GM12878 (cell line): Measurements from ENCODE around the gene TNFSF9. TPM values are rescaled to one million over a fixed set of nuclear protein-coding genes. Genes with fewer than 3 reads are reported as not detected.

Experiments
- ASH2L ChIP-seq: fragments of 300-600, 200-600 bp; sonication (generic); IDR thresholded peaks from 2 replicates; pipeline ENCODE4 v1.6.1; 2017; ENCODE audit warnings: low read depth, mild to moderate bottlenecking, borderline replicate concordance
- CHD2 ChIP-seq: IDR thresholded peaks from 2 replicates; pipeline ENCODE4 v1.6.1; 2011; ENCODE audit warnings: low read depth, low read length, improper control_type of control experiment, borderline replicate concordance
- CREB1 ChIP-seq: IDR thresholded peaks from 2 replicates; pipeline ENCODE4 v1.6.1; 2012; ENCODE audit warnings: low read depth, mild to moderate bottlenecking, inconsistent platforms
- E4F1 ChIP-seq: fragments of 450-650 bp; IDR thresholded peaks from 2 replicates; pipeline ENCODE4 v1.6.1; 2018; ENCODE audit warnings: borderline replicate concordance, mild to moderate bottlenecking; ENCODE audit not compliant: partially characterized antibody
- ETV6 ChIP-seq, 2 experiments: fragments of 450-650 bp in 1 of 2; IDR thresholded peaks in 1 of 2; conservative IDR thresholded peaks in 1 of 2; 2 replicates each; pipeline ENCODE4 v1.6.1; 2014; ENCODE audit warnings: antibody characterized with exemption in 1 of 2, borderline replicate concordance in 1 of 2, low read depth in 1 of 2, mild to moderate bottlenecking in 1 of 2, moderate library complexity in 1 of 2
- FOXK2 ChIP-seq: fragments of 450-650 bp; IDR thresholded peaks from 2 replicates; pipeline ENCODE4 v1.6.1; 2017; ENCODE audit warnings: mild to moderate bottlenecking, moderate library complexity
- GATAD2B ChIP-seq: fragments of 450-650 bp; conservative IDR thresholded peaks from 2 replicates; pipeline ENCODE4 v1.6.1; 2017; ENCODE audit warnings: low read depth, mild to moderate bottlenecking, moderate library complexity
- MTA3 ChIP-seq: IDR thresholded peaks from 2 replicates; pipeline ENCODE4 v1.6.1; 2012; ENCODE audit warnings: low read length, inconsistent platforms, borderline replicate concordance
- NFYB ChIP-seq: IDR thresholded peaks from 2 replicates; pipeline ENCODE4 v1.6.1; 2011; ENCODE audit warnings: low read depth, mild to moderate bottlenecking, low read length, improper control_type of control experiment, moderate library complexity; ENCODE audit not compliant: insufficient read depth
- POLR2A ChIP-seq: IDR thresholded peaks from 2 replicates; pipeline ENCODE4 v1.6.1; 2011; ENCODE audit warnings: low read depth, mild to moderate bottlenecking, low read length
- POLR2AphosphoS5 ChIP-seq: IDR thresholded peaks from 2 replicates; pipeline ENCODE4 v1.6.1; 2011; ENCODE audit warnings: mild to moderate bottlenecking, low read length, inconsistent platforms
- RELA ChIP-seq: fragments of 450-650 bp; IDR thresholded peaks from 2 replicates; pipeline ENCODE4 v1.8.0; 2014; ENCODE audit warnings: borderline replicate concordance; ENCODE audit not compliant: partially characterized antibody
- RELB ChIP-seq: fragments of 450-650 bp; IDR thresholded peaks from 2 replicates; pipeline ENCODE4 v1.6.1; 2017; ENCODE audit warnings: low read depth, mild to moderate bottlenecking, moderate library complexity
- SMAD5 ChIP-seq: IDR thresholded peaks from 2 replicates; pipeline ENCODE4 v1.6.1; 2016; ENCODE audit warnings: antibody characterized with exemption, low read depth
- SP1 ChIP-seq: IDR thresholded peaks from one replicate; pipeline ENCODE4 v1.6.1; 2011; ENCODE audit warnings: low read depth, low read length
- TCF3 ChIP-seq: IDR thresholded peaks from 2 replicates; pipeline ENCODE4 v1.6.1; 2012; ENCODE audit warnings: low read depth, mild to moderate bottlenecking, low read length, borderline replicate concordance; ENCODE audit not compliant: insufficient read depth
- USF2 ChIP-seq: IDR thresholded peaks from 2 replicates; pipeline ENCODE4 v1.6.1; 2011; ENCODE audit warnings: low read depth, low read length, improper control_type of control experiment, borderline replicate concordance
- WRNIP1 ChIP-seq: IDR thresholded peaks from 2 replicates; pipeline ENCODE4 v1.6.1; 2011; ENCODE audit warnings: low read depth, low read length, improper control_type of control experiment, borderline replicate concordance
- ZNF687 ChIP-seq: fragments of 450-650 bp; IDR thresholded peaks from 2 replicates; pipeline ENCODE4 v1.6.1; 2017; ENCODE audit warnings: mild to moderate bottlenecking, moderate library complexity
- polyA plus RNA-seq, 11 experiments: library from polyadenylated mRNA; depleted of rRNA in 4 of 11; unstranded in 6 of 11; stranded (reverse) in 5 of 11; fragments of >200 nt; fragmentation: Nextera tagmentation in 4 of 11; fragmentation: Illumina TruSeq in 1 of 11; extraction: Ambion mirVana in 4 of 11; extraction: Trizol in 1 of 11; gene quantifications; 1 replicate in 1 of 11; 2 replicates in 10 of 11; pipeline versions ENCODE4 v1.2.1 to v1.2.3, GENCODE V29; 2011 to 2016; ENCODE audit warnings: inconsistent platforms in 2 of 11, missing spikeins in 2 of 11, low read depth in 1 of 11
- total RNA-seq, 4 experiments: library from RNA; depleted of rRNA in 3 of 4; stranded (reverse); fragments of >200 nt in 3 of 4; fragmentation: Illumina TruSeq in 1 of 4; extraction: Trizol in 1 of 4; gene quantifications; 2 replicates each; pipeline versions ENCODE4 v1.2.1 to v1.2.3, GENCODE V29; 2013 to 2021

The TNFSF9 gene
- total and polyA plus RNA-seq, 10 of the 15 experiments (the other 5 are each of a cell fraction or from before 2014, with no cell fraction given), result 6.2 to 75.3 (median 22.1) TPM

GRCh38 chr19:6527893-6528543 is 2.8 kb upstream of the TNFSF9 start (continued):
- TF ChIP-seq E4F1, result peak; percentile 60
- TF ChIP-seq ZNF687, result peak; percentile 99
- TF ChIP-seq SMAD5, result no peak
- TF ChIP-seq SP1, result peak; percentile 38
- peak; percentile 97 for TF ChIP-seq RELB
- 0 out of 2 replicates have a peak, but pooled peaks have one; percentile 30 for TF ChIP-seq TCF3
- TF ChIP-seq CHD2, result peak; percentile 51; the same call in 1 of the 2 replicates
- peak; percentile 77; the same call in 1 of the 2 replicates for TF ChIP-seq WRNIP1
- no peak; the same call in 1 of the 2 replicates for TF ChIP-seq MTA3
- TF ChIP-seq POLR2A, result no peak
- peak; percentile 7; the same call in 1 of the 2 replicates for TF ChIP-seq CREB1
- TF ChIP-seq FOXK2, result peak; percentile 83
- TF ChIP-seq USF2, result no peak; the same call in 1 of the 2 replicates
- TF ChIP-seq NFYB, result peak; percentile 43; the same call in 1 of the 2 replicates
- peak in 1 of 2 experiments; percentile 81; a peak in 2 of 4 replicates for TF ChIP-seq ETV6 (conservative IDR thresholded peaks at IDR 0.05 in 1 of 2, IDR thresholded peaks at IDR 0.05 in 1 of 2; ENCODE audit: borderline replicate concordance in 1 of 2, low read depth in 1 of 2)
- peak; percentile 83 for TF ChIP-seq POLR2AphosphoS5
- no peak; the same call in 1 of the 2 replicates for TF ChIP-seq GATAD2B
- no peak for TF ChIP-seq RELA
- TF ChIP-seq ASH2L, result no peak; the same call in 1 of the 2 replicates
